PFSK-1 (cell line): ENCODE data around the gene SGCA.

Experiments used
- FOXP2 ChIP-seq: optimal IDR thresholded peaks from 2 replicates; pipeline ENCODE3; 2011; ENCODE audit warnings: borderline replicate concordance, control low read depth, inconsistent platforms; ENCODE audit not compliant: insufficient read depth; ENCODE audit errors: extremely low read length, extremely low read depth
- POLR2AphosphoS5 ChIP-seq: IDR thresholded peaks from 2 replicates; pipeline ENCODE4 v1.6.1; 2012; ENCODE audit warnings: low read depth, mild to moderate bottlenecking, control low read depth, low read length, moderate library complexity
- SIN3A ChIP-seq: IDR thresholded peaks from 2 replicates; pipeline ENCODE4 v1.6.1; 2012; ENCODE audit warnings: mild to moderate bottlenecking, low read length, moderate library complexity, borderline replicate concordance; ENCODE audit not compliant: insufficient read depth
- TAF1 ChIP-seq: IDR thresholded peaks from 2 replicates; pipeline ENCODE4 v1.6.1; 2012; ENCODE audit warnings: low read length, control low read depth, borderline replicate concordance; ENCODE audit not compliant: insufficient read depth
- TF ChIP-seq, protein P1 (sequence below), 2 experiments: IDR thresholded peaks; 2 replicates each; pipeline versions ENCODE4 v1.6.1 to v1.8.0; 2011 to 2012; ENCODE audit warnings: low read depth in 2 of 2, low read length in 2 of 2, control low read depth in 1 of 2, inconsistent platforms in 1 of 2, mild to moderate bottlenecking in 1 of 2, moderate library complexity in 1 of 2; ENCODE audit not compliant: insufficient read depth in 1 of 2

DNA sequence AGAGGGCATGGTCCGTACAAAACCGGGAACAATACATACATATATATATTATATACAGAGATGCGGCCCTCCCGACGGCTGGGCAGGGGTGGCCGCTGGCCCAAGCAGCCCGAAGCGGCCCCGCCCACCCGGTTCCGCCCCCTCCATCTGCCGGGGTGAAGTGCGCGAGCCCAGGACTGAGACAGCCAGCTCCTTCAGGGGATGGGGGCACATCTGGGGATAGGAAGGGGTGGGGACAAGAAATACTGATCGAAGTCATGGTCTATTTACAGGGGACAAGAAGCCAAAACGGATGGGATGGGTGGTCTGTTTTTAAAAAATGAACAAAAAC lies 32.1 kb upstream of the SGCA start:
- no peak for TF ChIP-seq SIN3A
- TF ChIP-seq TAF1: no peak
- TF ChIP-seq POLR2AphosphoS5: no peak
- TF ChIP-seq, protein P1, sequence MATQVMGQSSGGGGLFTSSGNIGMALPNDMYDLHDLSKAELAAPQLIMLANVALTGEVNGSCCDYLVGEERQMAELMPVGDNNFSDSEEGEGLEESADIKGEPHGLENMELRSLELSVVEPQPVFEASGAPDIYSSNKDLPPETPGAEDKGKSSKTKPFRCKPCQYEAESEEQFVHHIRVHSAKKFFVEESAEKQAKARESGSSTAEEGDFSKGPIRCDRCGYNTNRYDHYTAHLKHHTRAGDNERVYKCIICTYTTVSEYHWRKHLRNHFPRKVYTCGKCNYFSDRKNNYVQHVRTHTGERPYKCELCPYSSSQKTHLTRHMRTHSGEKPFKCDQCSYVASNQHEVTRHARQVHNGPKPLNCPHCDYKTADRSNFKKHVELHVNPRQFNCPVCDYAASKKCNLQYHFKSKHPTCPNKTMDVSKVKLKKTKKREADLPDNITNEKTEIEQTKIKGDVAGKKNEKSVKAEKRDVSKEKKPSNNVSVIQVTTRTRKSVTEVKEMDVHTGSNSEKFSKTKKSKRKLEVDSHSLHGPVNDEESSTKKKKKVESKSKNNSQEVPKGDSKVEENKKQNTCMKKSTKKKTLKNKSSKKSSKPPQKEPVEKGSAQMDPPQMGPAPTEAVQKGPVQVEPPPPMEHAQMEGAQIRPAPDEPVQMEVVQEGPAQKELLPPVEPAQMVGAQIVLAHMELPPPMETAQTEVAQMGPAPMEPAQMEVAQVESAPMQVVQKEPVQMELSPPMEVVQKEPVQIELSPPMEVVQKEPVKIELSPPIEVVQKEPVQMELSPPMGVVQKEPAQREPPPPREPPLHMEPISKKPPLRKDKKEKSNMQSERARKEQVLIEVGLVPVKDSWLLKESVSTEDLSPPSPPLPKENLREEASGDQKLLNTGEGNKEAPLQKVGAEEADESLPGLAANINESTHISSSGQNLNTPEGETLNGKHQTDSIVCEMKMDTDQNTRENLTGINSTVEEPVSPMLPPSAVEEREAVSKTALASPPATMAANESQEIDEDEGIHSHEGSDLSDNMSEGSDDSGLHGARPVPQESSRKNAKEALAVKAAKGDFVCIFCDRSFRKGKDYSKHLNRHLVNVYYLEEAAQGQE (IDR thresholded peaks at IDR 0.05; ENCODE audit: insufficient read depth in 1 of 2, low read depth in 2 of 2, low read length in 2 of 2): no peak
- no peak for TF ChIP-seq FOXP2
